Ovary (tissue), 3 donors: ENCODE measurements around the gene SLC16A12.
"Not testable (repeated sequence)": the region's sequence is repeated elsewhere in the genome, so short reads cannot be mapped to it uniquely, and the experiment has no call there.

Source experiments
- CTCF ChIP-seq, 3 donors: fragments of 450-650 bp in 2 of 3; fragments of 200-600 bp in 1 of 3; IDR thresholded peaks; one replicate each; pipeline versions ENCODE4 v1.5.1 to v1.8.0; 2016 to 2022; ENCODE audit warnings: antibody characterized with exemption in 3 of 3, mild to moderate bottlenecking in 1 of 3
- EP300 ChIP-seq: sonication (generic); formaldehyde crosslinking; IDR thresholded peaks from one replicate; pipeline ENCODE4 v1.6.1; 2017; ENCODE audit warnings: antibody characterized with exemption
- POLR2A ChIP-seq: fragments of 450-650 bp; IDR thresholded peaks from one replicate; pipeline ENCODE4 v1.6.1; 2017; ENCODE audit warnings: antibody characterized with exemption, mild to moderate bottlenecking, moderate library complexity
- donor health status: DM: no; HTN: no; CAD: no.

- TF ChIP-seq CTCF (IDR thresholded peaks at IDR 0.05); POLR2A; EP300: not testable (repeated sequence)
These were observed 11.3 kb upstream of the SLC16A12 start for GRCh38 chr10:89546651-89547050.
